Stimulated activated CD8-positive, alpha-beta memory T cell treated with anti-CD3 and anti-CD28 coated beads, Interleukin-15, amount 100 ng/mL, for 4 hours (primary cell): ENCODE results near the gene ARHGAP10.
"Not testable (repeated sequence)": the region's sequence is repeated elsewhere in the genome, so short reads cannot be mapped to it uniquely, and the experiment has no call there.

Experiments used
- DNase-seq, 2 donors: peaks; one replicate each; pipeline ENCODE4 v3.0.0-alpha.2; 2020; ENCODE audit warnings: low read depth in 2 of 2

ARHGAP10 gene

GRCh38 chr4:147847751-147848590 is 116.1 kb downstream of the ARHGAP10 start:
- DNase-seq: no peak

DNA sequence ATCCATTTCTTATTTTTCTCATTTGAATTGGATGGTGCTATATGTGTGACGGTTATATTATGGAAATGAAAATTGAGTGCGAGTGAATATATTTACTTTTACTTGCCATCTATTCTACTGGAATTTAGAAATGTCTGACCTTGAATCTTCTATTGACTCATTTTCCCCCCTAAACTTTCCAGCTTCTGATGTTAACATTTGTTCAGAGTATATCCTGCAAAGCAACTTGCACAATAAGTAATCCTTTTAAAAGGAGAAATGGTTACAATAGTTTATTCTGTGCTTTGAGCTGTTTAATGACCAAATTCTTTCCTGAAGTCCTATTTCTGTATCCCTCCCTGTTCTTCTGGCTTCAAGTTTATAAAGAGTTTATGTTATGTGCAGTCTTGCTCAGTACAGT is 116.7 kb downstream of the ARHGAP10 start:
- no peak for DNase-seq

GRCh38 chr4:147851135-147851534 is 119.2 kb downstream of the ARHGAP10 start:
- no peak for DNase-seq

DNA sequence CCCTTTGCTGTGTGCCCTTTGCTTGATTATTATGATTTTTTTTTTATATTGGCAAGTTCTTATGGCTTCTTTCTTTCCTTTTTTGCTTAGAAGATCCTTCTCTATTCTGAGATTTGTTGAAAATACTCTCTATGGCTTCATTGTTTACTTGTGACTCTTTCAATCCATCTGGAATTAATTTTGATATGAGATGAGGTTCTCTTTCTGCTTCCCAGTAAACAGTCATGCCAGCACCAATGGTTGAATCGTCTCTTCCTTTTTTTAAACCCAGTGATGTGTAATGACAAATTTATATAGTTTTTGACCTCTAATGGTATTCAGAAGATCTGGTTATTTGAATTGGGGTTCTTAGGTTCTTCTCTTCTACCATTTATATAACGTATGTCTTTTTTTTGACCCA is 121.8 kb downstream of the ARHGAP10 start:
- no peak for DNase-seq

GRCh38 chr4:147854154-147854553 is 122.3 kb downstream of the ARHGAP10 start:
- DNase-seq: no peak

DNA sequence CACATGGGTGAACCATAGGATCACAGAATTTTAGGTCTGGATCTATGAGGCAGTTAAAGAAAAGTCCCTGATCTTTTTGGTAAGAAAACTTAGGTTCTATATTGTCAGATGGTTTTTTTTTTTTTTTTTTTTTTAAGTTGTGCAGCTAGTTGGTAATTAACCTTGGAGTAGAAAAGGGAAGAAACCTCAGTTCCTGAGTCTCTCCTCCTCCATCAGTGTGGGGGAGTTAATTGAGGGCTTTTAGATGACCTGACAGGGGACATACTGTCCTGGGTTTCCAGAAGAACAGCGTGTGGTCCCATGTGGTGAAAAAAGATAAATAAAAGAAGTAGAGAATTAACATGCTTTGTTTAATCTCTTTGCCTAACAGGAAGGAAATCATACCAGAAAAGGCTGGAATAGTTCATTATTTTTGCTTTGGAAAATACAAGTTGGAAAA is 123.7 kb downstream of the ARHGAP10 start:
- DNase-seq: no peak

- DNase-seq: no peak
Observed at GRCh38 chr4:147860960-147861359, 129.1 kb downstream of the ARHGAP10 start.

DNA sequence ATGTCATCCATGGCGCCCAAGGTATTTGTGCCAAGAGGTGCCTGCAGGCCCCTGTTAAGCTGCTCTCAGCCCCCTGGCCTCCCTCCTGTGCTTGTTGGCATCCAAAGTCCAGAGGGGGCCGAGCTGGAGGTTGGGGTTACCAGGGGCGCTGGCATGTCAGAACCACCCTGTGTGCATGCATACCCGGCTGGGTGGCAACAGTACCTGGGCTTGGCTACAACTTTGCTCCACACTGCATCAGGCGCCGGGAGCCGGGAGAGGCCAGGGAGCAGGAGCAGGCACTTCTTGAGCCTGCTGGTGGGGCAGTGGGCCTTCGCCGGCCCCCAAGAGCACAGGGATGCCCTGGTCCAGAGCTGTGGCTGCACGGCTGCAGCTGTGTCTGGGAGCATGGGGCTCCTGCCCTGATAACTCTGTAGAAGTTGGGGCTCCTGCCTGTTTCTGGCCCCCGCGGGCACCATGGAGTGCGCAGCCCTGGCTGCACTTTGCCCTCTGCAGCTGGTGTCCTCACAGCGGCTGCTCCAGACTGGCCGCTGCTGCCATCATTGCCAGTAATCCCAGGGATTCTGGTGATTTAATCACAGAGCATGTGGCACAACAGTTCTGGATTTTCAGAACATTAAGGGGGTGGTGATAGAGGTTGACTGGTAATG is 130.3 kb downstream of the ARHGAP10 start:
- no peak for DNase-seq

DNA sequence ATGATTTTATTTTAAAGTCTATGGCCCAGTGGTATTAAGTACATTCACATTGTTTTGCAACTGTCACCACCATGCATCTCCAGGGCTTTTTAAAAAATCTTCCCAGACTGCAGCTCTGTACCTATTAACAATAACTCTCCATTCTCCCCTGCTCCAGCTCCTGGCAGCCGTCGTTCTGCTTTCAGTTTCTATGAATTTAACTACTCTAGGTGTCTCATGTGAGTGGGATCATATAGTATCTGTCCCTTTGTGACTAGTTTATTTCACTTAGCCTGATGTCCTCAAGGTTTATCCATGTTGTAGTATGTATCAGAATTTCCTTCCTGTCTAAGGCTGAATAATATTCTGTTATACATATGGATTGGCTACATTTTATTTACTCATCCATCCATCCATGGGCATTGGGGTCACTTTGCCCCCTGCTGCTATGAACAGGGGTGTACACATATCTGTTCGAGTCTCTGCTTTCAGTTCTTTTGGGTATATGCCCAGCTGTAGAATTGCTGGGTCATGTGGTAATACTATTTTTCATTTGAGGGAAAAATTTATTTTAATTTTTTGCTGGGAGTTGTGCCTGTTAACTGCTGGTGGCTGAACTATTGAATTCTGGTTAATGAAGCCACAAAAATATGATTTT is 131.3 kb downstream of the ARHGAP10 start:
- DNase-seq: no peak

DNA sequence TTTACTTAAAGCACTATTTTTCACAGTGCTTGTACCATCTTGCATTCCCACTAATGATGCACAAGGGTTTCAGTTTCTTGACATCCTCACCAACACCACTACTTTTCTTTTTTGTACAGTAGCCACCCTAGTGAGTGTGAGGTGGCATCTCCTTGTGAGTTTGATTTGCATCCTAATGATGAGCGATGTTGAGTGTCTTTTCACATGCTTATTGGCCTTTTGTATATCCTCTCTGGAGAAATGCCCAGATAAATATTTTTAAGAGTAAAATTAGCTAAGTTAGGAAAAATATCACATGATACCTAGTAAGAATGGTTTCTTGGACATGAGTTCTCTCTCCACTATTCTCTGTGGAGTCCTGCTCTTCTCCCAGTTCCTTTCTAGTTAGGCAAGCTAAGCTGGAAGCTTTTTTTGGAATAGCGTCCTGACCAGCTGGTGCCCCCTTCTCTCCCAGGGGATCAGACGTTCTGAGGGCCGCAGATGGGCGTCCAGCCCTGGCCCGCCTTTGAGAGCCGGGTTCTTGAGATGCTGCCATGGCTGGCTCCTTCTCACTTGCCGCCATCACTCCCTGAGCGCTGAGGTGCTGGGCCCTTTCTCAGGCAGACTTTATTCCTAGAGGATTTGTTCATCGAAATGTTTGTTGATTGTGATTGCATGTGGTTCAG is 132.1 kb downstream of the ARHGAP10 start:
- DNase-seq: no peak

DNA sequence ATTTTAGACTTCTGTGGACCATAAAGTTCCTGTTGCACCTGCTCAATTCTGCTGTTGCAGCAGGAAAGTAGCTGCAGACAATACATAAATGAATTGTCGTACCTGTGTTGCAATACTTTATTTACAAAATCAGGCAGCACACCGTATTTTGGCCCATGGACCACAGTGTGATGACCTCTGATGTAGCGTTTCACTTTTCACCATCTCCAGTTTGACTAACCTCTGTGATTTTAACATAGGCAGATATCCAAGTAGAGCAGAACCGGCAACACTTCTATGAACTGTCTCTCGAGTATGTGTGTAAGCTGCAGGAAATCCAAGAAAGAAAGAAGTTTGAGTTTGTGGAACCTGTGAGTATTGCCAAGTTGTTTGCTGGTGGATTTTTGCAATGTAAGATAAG is 132.7 kb downstream of the ARHGAP10 start:
- no peak for DNase-seq

GRCh38 chr4:147865926-147866325 is 134.0 kb downstream of the ARHGAP10 start:
- no peak for DNase-seq

GRCh38 chr4:147866532-147867271 is 134.8 kb downstream of the ARHGAP10 start:
- DNase-seq: peak; percentile 58 to 80

DNA sequence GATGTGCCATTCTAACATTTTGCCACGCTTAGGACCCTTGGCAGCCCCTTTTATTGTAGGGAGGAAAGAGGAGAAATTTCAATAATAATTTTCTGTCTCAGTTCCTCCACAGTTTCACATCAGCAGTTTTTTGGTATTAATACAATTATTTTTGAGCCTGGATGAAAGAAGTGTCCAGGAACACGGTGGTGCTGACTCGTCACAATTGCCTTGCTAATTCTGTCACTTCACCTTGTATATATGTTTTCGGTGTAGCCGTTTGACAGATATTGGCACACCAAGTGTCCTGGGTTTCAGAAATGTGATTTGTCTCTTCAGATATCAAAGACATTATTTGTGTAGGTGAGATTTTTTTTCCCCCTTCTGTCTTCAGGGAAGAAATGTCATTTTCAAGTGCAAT is 142.2 kb downstream of the ARHGAP10 start:
- no peak for DNase-seq

- DNase-seq: no peak
Observed at GRCh38 chr4:147877308-147877771, 145.5 kb downstream of the ARHGAP10 start.

DNA sequence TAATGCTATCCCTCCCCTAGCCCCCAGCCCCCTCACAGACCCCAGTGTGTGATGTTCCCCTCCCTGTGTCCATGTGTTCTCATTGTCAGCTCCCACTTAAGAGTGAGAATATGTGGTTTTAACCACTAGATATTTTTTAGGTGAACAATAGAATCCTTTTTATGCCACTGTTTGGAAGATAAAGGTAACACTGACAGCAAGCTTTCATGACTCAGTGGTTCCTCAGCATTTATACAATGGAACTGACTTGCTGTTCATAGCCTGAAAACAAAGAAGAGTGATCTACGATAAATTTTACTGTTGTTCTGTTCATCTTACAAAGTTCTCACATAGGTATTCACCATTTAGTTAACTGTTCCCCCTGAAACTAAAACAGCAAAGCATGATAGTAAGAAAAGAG is 147.8 kb downstream of the ARHGAP10 start:
- no peak for DNase-seq

GRCh38 chr4:147880511-147880910 is 148.6 kb downstream of the ARHGAP10 start:
- DNase-seq: no peak

- no peak for DNase-seq
Observed at GRCh38 chr4:147884536-147884935, 152.6 kb downstream of the ARHGAP10 start.

GRCh38 chr4:147885216-147885615 is 153.3 kb downstream of the ARHGAP10 start:
- DNase-seq: not testable (repeated sequence)

GRCh38 chr4:147891476-147892115 is 159.7 kb downstream of the ARHGAP10 start:
- DNase-seq: no peak

- DNase-seq: no peak
Observed at GRCh38 chr4:147899512-147899911, 167.6 kb downstream of the ARHGAP10 start.
